ENCODE measurements around the gene MAGOH. TPM values are rescaled to one million over a fixed set of nuclear protein-coding genes. Genes with fewer than 3 reads are reported as not detected.

The MAGOH gene
- total RNA-seq, 3 donors from 2014 or later, result 35.0 to 45.2 (median 37.5) TPM

- H3K27ac ChIP-seq, result peak overlapping the region; percentile 99
- intact Hi-C loops (cut with DNase I; ENCODE audit: low total_unique reads), result no loop called here
- no peak for TF ChIP-seq CTCF (IDR thresholded peaks at IDR 0.05)
- no peak for TF ChIP-seq POLR2A (IDR thresholded peaks at IDR 0.05)
- TF ChIP-seq POLR2AphosphoS5 (IDR thresholded peaks at IDR 0.05), result no peak
Measured at GRCh38 chr1:53196017-53196484, 42.3 kb downstream of the MAGOH start.

GRCh38 chr1:53195246-53196016, 42.9 kb downstream of the MAGOH start:
- no peak for TF ChIP-seq CTCF (IDR thresholded peaks at IDR 0.05)
- no peak for TF ChIP-seq POLR2AphosphoS5 (IDR thresholded peaks at IDR 0.05)
- no peak for TF ChIP-seq POLR2A (IDR thresholded peaks at IDR 0.05)
- intact Hi-C loops (cut with DNase I; ENCODE audit: low total_unique reads), result no loop called here
- Histone ChIP-seq H3K27me3 (no peaks in the 10 kb centered on the region), H3K27ac (peak overlapping the region; percentile 99), H3K9me3 (no peaks in the 10 kb centered on the region), H3K36me3 (no peaks in the 10 kb centered on the region), H3K4me3 (peak overlapping the region; percentile 82 to 100 (median 100)), H3K4me1 (no peaks in the 10 kb centered on the region)
- DNase-seq (ENCODE audit: low spot score in 2 of 2), result peak in 1 of 2 donors; percentile 34

More at GRCh38 chr1:53196017-53196484, 42.3 kb downstream of the MAGOH start:
- no peak for DNase-seq (ENCODE audit: low spot score in 2 of 2)
- Histone ChIP-seq H3K4me1 (no peaks in the 10 kb centered on the region), H3K27me3 (no peaks in the 10 kb centered on the region), H3K4me3 (peak overlapping the region; percentile 82 to 100 (median 100)), H3K9me3 (no peaks in the 10 kb centered on the region), H3K36me3 (no peaks in the 10 kb centered on the region)

GRCh38 chr1:53190210-53190611, 48.1 kb downstream of the MAGOH start:
- Histone ChIP-seq H3K36me3 (no peaks in the 10 kb centered on the region), H3K9me3 (no peaks in the 10 kb centered on the region), H3K4me3 (no peak overlapping the region), H3K4me1 (no peaks in the 10 kb centered on the region), H3K27ac (no peak overlapping the region), H3K27me3 (no peaks in the 10 kb centered on the region)
- intact Hi-C loops (cut with DNase I; ENCODE audit: low total_unique reads), result no loop called here
- DNase-seq (ENCODE audit: low spot score in 2 of 2), result no peak
- TF ChIP-seq POLR2A (IDR thresholded peaks at IDR 0.05), result no peak
- no peak for TF ChIP-seq POLR2AphosphoS5 (IDR thresholded peaks at IDR 0.05)
- no peak for TF ChIP-seq CTCF (IDR thresholded peaks at IDR 0.05)

- no peaks in the 10 kb centered on the region for H3K9me3 ChIP-seq
- DNase-seq (ENCODE audit: low spot score in 2 of 2), result no peak
- no peaks in the 10 kb centered on the region for H3K36me3 ChIP-seq
- no peak overlapping the region for H3K4me3 ChIP-seq
- no peak overlapping the region for H3K27ac ChIP-seq
- no peaks in the 10 kb centered on the region for H3K4me1 ChIP-seq
- intact Hi-C loops (cut with DNase I; ENCODE audit: low total_unique reads), result no loop called here
- no peaks in the 10 kb centered on the region for H3K27me3 ChIP-seq
- TF ChIP-seq POLR2A (IDR thresholded peaks at IDR 0.05) (no peak), POLR2AphosphoS5 (IDR thresholded peaks at IDR 0.05) (no peak), CTCF (IDR thresholded peaks at IDR 0.05) (no peak)
Measured at GRCh38 chr1:53189061-53189460, 49.3 kb downstream of the MAGOH start.

- Histone ChIP-seq H3K36me3 (no peaks in the 10 kb centered on the region), H3K4me3 (no peak overlapping the region), H3K27ac (no peak overlapping the region), H3K9me3 (no peaks in the 10 kb centered on the region), H3K27me3 (no peaks in the 10 kb centered on the region), H3K4me1 (no peaks in the 10 kb centered on the region)
- DNase-seq (ENCODE audit: low spot score in 2 of 2), result no peak
- intact Hi-C loops (cut with DNase I; ENCODE audit: low total_unique reads), result no loop called here
- no peak for TF ChIP-seq POLR2A (IDR thresholded peaks at IDR 0.05)
- TF ChIP-seq POLR2AphosphoS5 (IDR thresholded peaks at IDR 0.05), result no peak
- TF ChIP-seq CTCF (IDR thresholded peaks at IDR 0.05), result no peak
Measured at GRCh38 chr1:53188099-53188498, 50.2 kb downstream of the MAGOH start.
